MM.1S (cell line): ENCODE data around the gene FRMD3.

ENCODE experiments used
- EZH2 ChIP-seq: fragments of 300-600 bp; sonication (generic); optimal IDR thresholded peaks from 2 replicates; pipeline ENCODE3; 2017; ENCODE audit warnings: low read depth, mild to moderate bottlenecking, antibody characterized with exemption, low read length, mixed read lengths
- EZH2phosphoT487 ChIP-seq: fragments of 300-600 bp; sonication (generic); IDR thresholded peaks from 2 replicates; pipeline ENCODE4 v1.6.1; 2018; ENCODE audit warnings: antibody characterized with exemption, low read length
- TF ChIP-seq, protein P1 (sequence below): fragments of 300-600 bp; sonication (generic); IDR thresholded peaks from 2 replicates; pipeline ENCODE4 v1.5.1; 2016; ENCODE audit warnings: antibody characterized with exemption, low read length, mixed read lengths

- TF ChIP-seq EZH2 (no peak), EZH2phosphoT487 (no peak)
- TF ChIP-seq, protein P1, sequence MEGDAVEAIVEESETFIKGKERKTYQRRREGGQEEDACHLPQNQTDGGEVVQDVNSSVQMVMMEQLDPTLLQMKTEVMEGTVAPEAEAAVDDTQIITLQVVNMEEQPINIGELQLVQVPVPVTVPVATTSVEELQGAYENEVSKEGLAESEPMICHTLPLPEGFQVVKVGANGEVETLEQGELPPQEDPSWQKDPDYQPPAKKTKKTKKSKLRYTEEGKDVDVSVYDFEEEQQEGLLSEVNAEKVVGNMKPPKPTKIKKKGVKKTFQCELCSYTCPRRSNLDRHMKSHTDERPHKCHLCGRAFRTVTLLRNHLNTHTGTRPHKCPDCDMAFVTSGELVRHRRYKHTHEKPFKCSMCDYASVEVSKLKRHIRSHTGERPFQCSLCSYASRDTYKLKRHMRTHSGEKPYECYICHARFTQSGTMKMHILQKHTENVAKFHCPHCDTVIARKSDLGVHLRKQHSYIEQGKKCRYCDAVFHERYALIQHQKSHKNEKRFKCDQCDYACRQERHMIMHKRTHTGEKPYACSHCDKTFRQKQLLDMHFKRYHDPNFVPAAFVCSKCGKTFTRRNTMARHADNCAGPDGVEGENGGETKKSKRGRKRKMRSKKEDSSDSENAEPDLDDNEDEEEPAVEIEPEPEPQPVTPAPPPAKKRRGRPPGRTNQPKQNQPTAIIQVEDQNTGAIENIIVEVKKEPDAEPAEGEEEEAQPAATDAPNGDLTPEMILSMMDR, result no peak
Measured at GRCh38 chr9:83233647-83234046, 304.6 kb downstream of the FRMD3 start.
